DMS114 treated with DMSO at 0.1 percent for 48 hours (cell line): ENCODE measurements around the gene ASB10.

Experiments used
- DNase-seq: peaks from one replicate; lab custom pipeline; 2025; ENCODE audit not compliant: unreplicated experiment; lab: John Stamatoyannopoulos, UW

The ASB10 gene

DNA sequence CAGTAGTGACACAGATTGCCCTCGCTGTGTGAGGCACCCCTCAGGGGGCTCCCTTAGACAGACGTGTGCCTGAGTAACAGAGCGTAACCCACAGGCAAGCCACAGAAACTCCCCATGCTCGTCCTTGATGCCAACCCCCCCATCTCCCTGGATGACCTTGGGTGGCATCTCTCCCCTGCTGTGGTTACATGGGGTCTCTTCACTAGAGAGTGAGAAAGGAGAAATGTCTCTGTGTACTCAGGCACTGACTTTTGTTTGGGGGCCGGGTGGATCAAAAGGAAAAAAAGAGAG is 1.1 kb upstream of the ASB10 start:
- no peak for DNase-seq

DNA sequence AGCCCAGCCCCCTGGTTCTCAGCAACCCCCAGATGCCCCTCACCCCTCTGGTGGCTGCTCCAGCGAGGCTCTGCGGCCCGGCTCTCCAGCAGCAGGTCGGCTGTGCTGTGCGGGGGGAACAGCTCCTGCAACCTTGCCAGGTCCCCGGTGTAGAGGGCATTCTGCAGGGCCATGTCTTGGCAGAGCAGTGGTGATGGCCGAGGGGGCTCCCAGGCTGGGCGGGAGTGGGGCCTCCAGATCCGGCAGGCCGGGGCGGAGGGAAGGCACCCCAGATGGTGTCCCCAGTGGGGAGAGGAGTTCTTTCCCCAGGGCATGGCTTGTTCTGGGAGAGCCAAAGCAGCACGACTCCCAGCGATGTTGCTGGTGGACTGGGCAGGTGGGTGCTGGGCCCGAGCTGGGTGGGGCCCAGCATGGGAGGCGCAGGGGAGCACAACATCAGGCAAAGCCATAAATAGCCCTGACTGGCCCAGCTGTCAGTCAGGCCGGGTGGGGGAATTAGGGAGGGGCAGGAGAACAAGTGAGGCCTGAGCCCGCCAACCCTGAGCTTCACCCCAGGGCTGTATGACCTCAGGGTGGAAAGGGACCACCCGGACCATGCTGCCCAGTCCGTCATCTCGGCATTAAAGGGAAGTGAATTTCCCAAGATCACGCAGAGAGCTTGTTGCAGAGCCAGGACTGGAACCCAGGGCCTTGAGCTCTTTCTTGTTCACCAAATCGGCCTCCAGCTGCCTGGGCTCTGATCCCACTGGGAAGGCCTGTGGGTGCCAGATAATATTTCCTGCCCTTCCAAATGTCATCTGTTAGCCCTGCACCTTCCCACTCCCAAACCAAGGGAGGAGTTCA is 580 bp upstream of the ASB10 start:
- DNase-seq: no peak

- no peak for DNase-seq
These were observed 1.0 kb downstream of the ASB10 start for GRCh38 chr7:151185762-151186639.

- no peak for DNase-seq
These were observed 6.0 kb downstream of the ASB10 start for GRCh38 chr7:151181011-151181431.

DNA sequence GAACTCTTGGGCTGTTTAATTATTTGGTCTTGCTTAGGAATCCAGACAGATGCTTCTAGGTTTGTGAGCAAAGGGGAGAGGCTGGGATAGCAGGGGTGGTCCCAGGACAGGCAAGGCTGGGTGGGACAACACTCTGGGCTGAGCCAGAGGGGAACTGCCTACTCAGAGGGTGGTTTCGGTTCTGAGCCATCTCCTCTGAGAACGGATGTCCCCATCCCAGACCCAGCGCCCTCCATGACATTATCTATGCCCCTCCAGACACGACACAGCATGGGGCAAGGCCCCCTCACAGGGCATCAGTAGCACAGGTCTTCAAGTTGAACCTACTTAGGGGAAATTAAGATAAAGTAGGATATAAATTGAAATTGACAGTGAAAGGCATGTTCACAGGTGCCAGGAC is 7.1 kb downstream of the ASB10 start:
- DNase-seq: no peak

GRCh38 chr7:151179287-151179860 is 7.7 kb downstream of the ASB10 start:
- DNase-seq: no peak

- no peak for DNase-seq
These were observed 8.2 kb downstream of the ASB10 start for GRCh38 chr7:151178831-151179230.

DNA sequence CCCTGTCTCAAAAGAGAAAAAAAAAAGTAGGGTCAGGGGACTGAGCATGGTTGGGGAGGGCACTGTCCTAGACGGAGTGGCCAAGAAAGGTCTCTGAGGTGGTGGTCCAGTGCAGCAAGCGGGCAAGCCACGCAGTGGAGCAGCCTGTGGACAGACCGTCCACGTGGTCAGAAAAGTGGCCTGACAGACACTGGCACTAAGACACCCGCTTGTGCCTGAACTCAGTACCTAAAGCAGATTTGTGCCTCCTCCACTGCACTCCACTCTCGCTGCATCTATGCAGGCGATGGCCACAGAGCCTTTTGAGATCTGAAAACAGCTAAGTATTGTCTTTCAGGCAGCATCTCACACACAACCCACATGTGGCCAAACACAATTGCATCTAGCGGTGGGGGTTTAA is 8.8 kb downstream of the ASB10 start:
- DNase-seq: no peak

DNA sequence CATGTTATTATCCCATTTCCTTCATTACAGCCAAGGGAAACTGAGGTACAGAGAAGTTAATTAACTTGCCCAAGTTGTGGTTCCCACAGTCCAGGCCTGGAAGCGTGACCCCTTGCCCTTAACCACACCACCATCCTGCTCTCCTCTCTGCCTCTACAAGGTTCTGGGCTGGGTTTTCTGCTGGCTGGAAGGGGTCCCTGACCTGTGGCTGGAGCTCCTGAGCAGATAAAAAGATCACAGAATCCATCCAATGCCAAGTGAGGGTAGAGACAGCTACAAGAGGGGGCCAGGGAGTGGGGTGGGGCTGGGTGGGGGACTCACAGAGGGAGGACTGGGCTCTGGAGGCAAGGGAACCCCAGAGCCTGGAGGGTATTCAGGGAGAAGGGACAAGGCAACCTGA is 9.7 kb downstream of the ASB10 start:
- DNase-seq: no peak

- DNase-seq: no peak
These were observed 10.6 kb downstream of the ASB10 start for GRCh38 chr7:151176401-151176800.

GRCh38 chr7:151175793-151176311 is 11.2 kb downstream of the ASB10 start:
- no peak for DNase-seq

DNA sequence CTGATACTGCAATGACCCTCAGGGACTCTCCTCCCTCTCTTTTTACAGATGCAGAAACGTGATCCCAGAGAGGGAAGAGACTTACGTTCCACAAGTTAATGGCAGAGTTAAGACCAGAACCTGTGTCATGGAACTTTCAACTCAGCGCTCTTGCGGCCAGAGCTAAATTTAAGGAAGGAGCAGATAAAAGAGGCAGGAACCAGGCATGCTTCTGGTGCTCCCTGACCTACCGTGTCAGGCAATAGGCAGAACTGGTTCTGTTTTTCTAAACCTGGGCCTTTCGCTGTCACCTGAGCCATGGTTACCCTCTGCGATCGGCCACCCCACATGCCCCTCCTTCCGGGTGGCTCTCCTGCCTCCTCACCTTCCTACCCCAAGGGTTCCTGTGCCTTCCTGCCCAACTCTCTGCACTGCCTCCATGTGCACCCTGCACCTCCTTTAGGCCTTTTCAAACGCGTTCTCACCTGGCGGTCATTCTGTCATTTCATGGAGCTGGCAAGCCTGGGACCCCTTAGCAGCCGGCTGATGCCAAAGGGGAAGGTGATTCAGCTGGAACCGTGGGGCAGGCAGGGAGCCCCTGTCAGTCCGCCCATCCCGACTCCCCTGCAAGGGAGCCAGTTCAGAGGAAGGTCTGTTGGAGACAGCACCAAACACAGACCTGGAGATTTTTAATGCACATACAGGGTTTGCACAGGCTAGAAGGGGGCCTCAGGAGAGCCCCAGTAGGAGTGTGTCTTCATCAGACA is 11.8 kb downstream of the ASB10 start:
- DNase-seq: no peak

- no peak for DNase-seq
These were observed 12.6 kb downstream of the ASB10 start for GRCh38 chr7:151174246-151175046.

- DNase-seq: no peak
These were observed 13.4 kb downstream of the ASB10 start for GRCh38 chr7:151173386-151174245.

DNA sequence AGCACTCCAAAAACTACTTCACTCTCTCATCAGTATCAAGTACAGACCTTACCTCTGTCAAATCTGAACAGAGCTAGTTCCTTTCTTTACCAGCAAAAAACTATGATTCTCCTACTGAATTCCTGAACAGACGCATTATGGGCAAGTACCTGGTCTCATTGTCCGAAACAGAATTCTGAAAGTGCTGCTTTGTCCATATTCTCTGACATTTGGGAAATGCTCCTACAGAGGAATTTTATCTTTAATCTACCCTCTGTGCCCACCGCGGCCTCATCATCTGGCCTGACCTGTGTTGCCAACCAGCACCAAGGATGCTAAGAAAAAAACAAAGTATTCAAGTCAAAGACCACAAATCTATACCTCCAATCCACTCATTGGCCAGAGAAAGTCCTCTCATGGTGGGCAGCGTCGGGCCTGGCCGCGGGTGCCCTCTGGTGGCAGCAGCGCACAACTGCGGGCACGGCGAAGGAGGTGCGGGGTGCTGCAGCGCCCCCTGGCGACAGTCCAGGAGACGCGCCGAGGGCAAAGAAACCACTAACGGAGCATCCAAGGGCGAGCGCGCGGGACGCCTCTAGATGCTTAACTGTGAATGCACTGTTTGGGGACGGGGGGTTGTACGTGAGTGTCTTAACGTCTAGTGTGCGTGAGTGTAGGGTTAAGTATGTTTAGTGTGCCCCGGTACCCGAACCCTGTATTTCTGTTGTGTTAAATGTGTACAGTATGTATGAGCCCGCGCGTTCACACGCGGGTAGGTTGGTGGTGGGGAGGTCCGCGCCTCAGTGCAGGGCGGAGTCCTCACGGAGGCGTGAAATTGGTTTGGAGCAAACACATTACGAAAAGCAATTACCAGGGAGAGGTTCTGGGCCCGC is 14.5 kb downstream of the ASB10 start:
- DNase-seq: peak; percentile 59

GRCh38 chr7:151168787-151169162 is 18.3 kb downstream of the ASB10 start:
- no peak for DNase-seq

DNA sequence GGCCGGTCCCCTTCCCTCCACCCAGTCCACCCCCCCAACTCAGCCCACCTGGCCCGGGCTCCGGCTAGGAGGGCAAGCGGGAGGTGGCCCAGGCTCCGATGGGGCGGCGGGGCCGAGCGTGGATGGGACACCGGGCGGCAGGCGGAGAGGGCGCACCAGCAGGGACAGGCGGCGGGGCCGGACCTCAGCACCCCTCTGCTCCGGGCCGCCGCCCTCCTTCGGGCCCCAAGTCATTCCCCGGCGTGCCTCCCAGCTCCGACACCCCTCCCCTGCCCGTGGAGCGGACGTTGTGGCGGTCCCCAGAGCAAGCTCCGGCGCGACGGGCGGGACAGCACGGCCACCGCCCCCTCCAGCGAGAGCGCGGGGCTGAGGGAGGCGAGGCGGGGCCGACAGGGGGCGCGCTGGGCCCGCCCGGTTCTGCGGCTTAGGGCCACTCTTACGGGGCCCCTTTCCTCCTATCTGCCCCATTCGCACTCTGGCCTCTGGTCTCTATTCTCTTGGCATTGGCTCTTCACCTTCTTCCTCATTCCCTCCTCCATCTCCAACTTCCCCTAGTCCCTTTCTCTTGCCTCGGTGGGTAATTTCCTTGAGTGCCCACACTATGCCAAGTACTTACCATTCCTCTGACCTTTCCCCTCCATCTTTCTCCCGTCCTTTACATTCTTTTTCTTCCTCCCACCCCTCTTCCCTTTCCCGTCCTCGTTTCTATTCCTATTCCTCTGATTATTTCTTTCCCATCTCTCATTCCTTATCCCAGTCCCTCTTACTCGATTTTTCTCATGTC is 18.9 kb downstream of the ASB10 start:
- DNase-seq: peak; percentile 9
